Astrocyte (in vitro differentiated cells and primary cell): ENCODE data around the gene CAMK2D. TPM values are rescaled to one million over a fixed set of nuclear protein-coding genes. Genes with fewer than 3 reads are reported as not detected.
A peak's percentile ranks its signal among the peaks of the same experiment; 100 is the strongest.

Source experiments
- DNase-seq: peaks from one replicate; pipeline ENCODE4 v3.0.0-alpha.2; 2010; ENCODE audit warnings: low read depth
- FAIRE-seq: peaks from 2 replicates; lab custom pipeline; 2011; peaks lifted over from hg19 to GRCh38; lab: Jason Lieb, UNC
- H2AFZ ChIP-seq: 2 replicates; pipeline ENCODE4 v1.6.0; 2012; ENCODE audit warnings: low read depth, low read length, inconsistent platforms
- H3K27ac ChIP-seq: 2 replicates; pipeline ENCODE4 v1.5.1; 2011; ENCODE audit warnings: low read depth, low read length, inconsistent platforms
- H3K27me3 ChIP-seq: 2 replicates; pipeline ENCODE4 v1.6.0; 2011; ENCODE audit warnings: low read length, inconsistent platforms; ENCODE audit not compliant: insufficient read depth
- H3K36me3 ChIP-seq: 2 replicates; pipeline ENCODE4 v1.5.1; 2011; ENCODE audit warnings: low read length, inconsistent platforms; ENCODE audit not compliant: insufficient read depth
- H3K4me1 ChIP-seq: 2 replicates; pipeline ENCODE4 v1.5.1; 2011; ENCODE audit warnings: low read length, inconsistent platforms; ENCODE audit not compliant: insufficient read depth
- H3K4me2 ChIP-seq: 2 replicates; pipeline ENCODE4 v1.6.0; 2012; ENCODE audit warnings: low read length, inconsistent platforms
- H3K4me3 ChIP-seq: 2 replicates; pipeline ENCODE4 v1.5.1; 2011; ENCODE audit warnings: low read depth, mild to moderate bottlenecking, low read length, inconsistent platforms; ENCODE audit not compliant: insufficient read depth
- H3K79me2 ChIP-seq: 2 replicates; pipeline ENCODE4 v1.6.0; 2012; ENCODE audit warnings: mild to moderate bottlenecking, low read length, inconsistent platforms; ENCODE audit not compliant: insufficient read depth
- H3K9ac ChIP-seq: 2 replicates; pipeline ENCODE4 v1.6.0; 2012; ENCODE audit warnings: mild to moderate bottlenecking, low read length, inconsistent platforms
- H3K9me3 ChIP-seq: 2 replicates; pipeline ENCODE4 v1.5.1; 2012; ENCODE audit warnings: low read depth, mild to moderate bottlenecking, low read length, inconsistent platforms; ENCODE audit not compliant: insufficient read depth
- H4K20me1 ChIP-seq: 2 replicates; pipeline ENCODE4 v1.6.0; 2012; ENCODE audit warnings: low read length, inconsistent platforms; ENCODE audit not compliant: insufficient read depth
- H3K27ac Mint-ChIP-seq: one replicate; pipeline ENCODE4 v1.8.0; 2021; ENCODE audit warnings: mild to moderate bottlenecking, mixed read lengths; ENCODE audit not compliant: unreplicated experiment
- H3K27me3 Mint-ChIP-seq: one replicate; pipeline ENCODE4 v1.8.0; 2021; ENCODE audit warnings: low read depth, mixed read lengths; ENCODE audit not compliant: unreplicated experiment
- H3K36me3 Mint-ChIP-seq: one replicate; pipeline ENCODE4 v1.8.0; 2021; ENCODE audit warnings: low read depth, mixed read lengths; ENCODE audit not compliant: unreplicated experiment
- H3K4me1 Mint-ChIP-seq: one replicate; pipeline ENCODE4 v1.8.0; 2021; ENCODE audit warnings: low read depth, mixed read lengths; ENCODE audit not compliant: unreplicated experiment
- H3K4me3 Mint-ChIP-seq: one replicate; pipeline ENCODE4 v1.8.0; 2021; ENCODE audit warnings: mild to moderate bottlenecking, moderate library complexity, mixed read lengths; ENCODE audit not compliant: unreplicated experiment
- H3K9me3 Mint-ChIP-seq: one replicate; pipeline ENCODE4 v1.8.0; 2021; ENCODE audit warnings: mild to moderate bottlenecking, mixed read lengths; ENCODE audit not compliant: unreplicated experiment
- CTCF ChIP-seq: IDR thresholded peaks from 2 replicates; pipeline ENCODE4 v1.5.1; 2011; ENCODE audit warnings: low read depth, mild to moderate bottlenecking, inconsistent platforms, low read length, moderate library complexity; ENCODE audit not compliant: insufficient read depth
- EZH2 ChIP-seq: IDR thresholded peaks from 2 replicates; pipeline ENCODE4 v1.6.1; 2012; ENCODE audit warnings: mild to moderate bottlenecking, low read length, inconsistent platforms; ENCODE audit not compliant: insufficient read depth
- total RNA-seq: library from RNA; stranded (reverse); gene quantifications from 2 replicates; pipeline ENCODE4 v1.2.1, GENCODE V29; 2021

CAMK2D gene
- total RNA-seq, 1 donor from 2014 or later, result 80.8 TPM

DNA sequence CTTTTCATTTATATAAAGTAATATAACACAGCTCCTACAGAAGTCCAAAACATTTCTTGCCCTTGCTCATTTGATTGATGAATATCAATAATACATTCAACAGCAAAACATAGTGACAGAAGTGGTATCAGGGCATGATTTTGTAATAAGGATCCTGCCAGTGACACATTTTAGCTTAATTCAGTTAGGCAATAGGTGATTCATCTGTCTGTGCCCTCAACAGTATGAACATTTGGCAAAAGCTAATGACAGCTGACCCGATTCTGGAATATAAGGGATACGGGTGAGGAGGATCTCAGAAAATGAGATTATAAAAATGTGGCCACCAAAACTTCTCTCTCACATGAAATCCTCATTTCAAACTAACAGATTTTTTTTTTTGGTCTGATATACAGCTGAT is 294.0 kb downstream of the CAMK2D start:
- Mint-ChIP-seq H3K27ac (peak overlapping the region; percentile 96), H3K36me3 (peaks cover 4% of the 10 kb centered on the region), H3K4me1 (peaks cover 38% of the 10 kb centered on the region), H3K27me3 (no peaks in the 10 kb centered on the region), H3K9me3 (peaks cover 2% of the 10 kb centered on the region), H3K4me3 (no peak overlapping the region)
- no peaks in the 10 kb centered on the region for H3K79me2 ChIP-seq
- peaks cover 38% of the 10 kb centered on the region for H3K4me1 ChIP-seq
- peak overlapping the region; percentile 97 for H3K27ac ChIP-seq
- peak overlapping the region; percentile 40 for H3K4me3 ChIP-seq
- no peaks in the 10 kb centered on the region for H3K9me3 ChIP-seq
- peak; percentile 71 for DNase-seq
- no peaks in the 10 kb centered on the region for H4K20me1 ChIP-seq
- peak overlapping the region; percentile 85 for H3K9ac ChIP-seq
- peak overlapping the region; percentile 84 for H3K4me2 ChIP-seq
- FAIRE-seq, result no peak
- H2AFZ ChIP-seq, result no peak overlapping the region
- peaks cover 5% of the 10 kb centered on the region for H3K36me3 ChIP-seq
- H3K27me3 ChIP-seq, result no peaks in the 10 kb centered on the region
- no peak for TF ChIP-seq EZH2
- no peak for TF ChIP-seq CTCF

DNA sequence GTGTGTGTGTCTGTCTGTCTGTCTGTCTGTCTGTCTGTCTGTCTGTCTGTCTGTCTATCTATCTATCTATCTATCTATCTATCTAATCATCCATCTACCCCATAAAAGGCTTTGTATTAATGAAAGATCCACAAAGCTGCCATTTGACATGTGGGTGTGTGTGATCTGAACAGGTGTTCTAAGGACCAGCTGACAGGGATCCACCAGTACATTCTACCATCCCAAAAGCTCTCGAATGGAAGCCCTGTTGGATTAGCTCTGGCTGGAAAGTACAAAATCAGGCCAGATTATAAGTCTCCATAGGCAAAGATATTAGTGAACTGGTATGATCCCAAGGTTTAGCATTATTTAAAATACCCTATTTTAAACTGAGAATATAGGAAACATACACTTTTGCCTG is 299.3 kb downstream of the CAMK2D start:
- Histone ChIP-seq H4K20me1 (no peaks in the 10 kb centered on the region), H2AFZ (no peak overlapping the region), H3K4me2 (no peak overlapping the region), H3K79me2 (no peaks in the 10 kb centered on the region), H3K27ac (no peak overlapping the region), H3K4me3 (no peak overlapping the region), H3K36me3 (peaks cover 18% of the 10 kb centered on the region), H3K9me3 (no peaks in the 10 kb centered on the region), H3K9ac (no peak overlapping the region), H3K27me3 (no peaks in the 10 kb centered on the region), H3K4me1 (peaks cover 6% of the 10 kb centered on the region)
- peaks cover 11% of the 10 kb centered on the region for H3K36me3 Mint-ChIP-seq
- H3K27ac Mint-ChIP-seq, result no peak overlapping the region
- no peak overlapping the region for H3K4me3 Mint-ChIP-seq
- DNase-seq, result no peak
- H3K27me3 Mint-ChIP-seq, result no peaks in the 10 kb centered on the region
- no peak for FAIRE-seq
- no peaks in the 10 kb centered on the region for H3K9me3 Mint-ChIP-seq
- no peak for TF ChIP-seq CTCF
- TF ChIP-seq EZH2, result no peak
- peaks cover 4% of the 10 kb centered on the region for H3K4me1 Mint-ChIP-seq

- no peak for FAIRE-seq
- H3K36me3 ChIP-seq, result peaks cover 25% of the 10 kb centered on the region
- no peaks in the 10 kb centered on the region for H3K27me3 Mint-ChIP-seq
- no peak overlapping the region for H3K4me3 ChIP-seq
- no peaks in the 10 kb centered on the region for H3K9me3 Mint-ChIP-seq
- no peaks in the 10 kb centered on the region for H3K4me1 Mint-ChIP-seq
- no peaks in the 10 kb centered on the region for H3K79me2 ChIP-seq
- H2AFZ ChIP-seq, result no peak overlapping the region
- TF ChIP-seq EZH2 (no peak), CTCF (no peak)
- no peak overlapping the region for H3K9ac ChIP-seq
- H3K36me3 Mint-ChIP-seq, result peaks cover 16% of the 10 kb centered on the region
- DNase-seq, result no peak
- H3K4me1 ChIP-seq, result peaks cover 2% of the 10 kb centered on the region
- H3K4me2 ChIP-seq, result no peak overlapping the region
- H3K27ac Mint-ChIP-seq, result no peak overlapping the region
- no peaks in the 10 kb centered on the region for H4K20me1 ChIP-seq
- H3K9me3 ChIP-seq, result no peaks in the 10 kb centered on the region
- H3K27ac ChIP-seq, result no peak overlapping the region
- H3K27me3 ChIP-seq, result no peaks in the 10 kb centered on the region
- H3K4me3 Mint-ChIP-seq, result no peak overlapping the region
These were observed 300.3 kb downstream of the CAMK2D start for GRCh38 chr4:113461281-113461680.
